HEK293T (cell line): ENCODE results near the gene CD40.

Source experiments
- CTCF ChIA-PET: fragments of 350-600 bp; formaldehyde crosslinking; extraction: SDS; loops from one replicate; lab custom pipeline; 2021; ENCODE audit warnings: antibody characterized with exemption, inconsistent platforms; lab: Yijun Ruan, JAX
- POLR2A ChIA-PET: fragments of 350-600 bp; formaldehyde crosslinking; extraction: SDS; loops from one replicate; lab custom pipeline; 2020; ENCODE audit warnings: antibody characterized with exemption, inconsistent platforms; lab: Yijun Ruan, JAX
- DNase-seq: peaks from one replicate; pipeline ENCODE4 v3.0.0; 2012; ENCODE audit warnings: mixed read lengths; ENCODE audit errors: extremely low spot score
- ARNT ChIP-seq: fragments of 450-650 bp; IDR thresholded peaks from 2 replicates; pipeline ENCODE4 v1.6.1; 2017; ENCODE audit warnings: mild to moderate bottlenecking
- BHLHE40 ChIP-seq: fragments of 450-650 bp; IDR thresholded peaks from 2 replicates; pipeline ENCODE4 v1.6.1; 2016; ENCODE audit warnings: mild to moderate bottlenecking, moderate library complexity, borderline replicate concordance
- CTBP1 ChIP-seq: fragments of 450-650 bp; IDR thresholded peaks from 2 replicates; pipeline ENCODE4 v1.6.1; 2016; ENCODE audit warnings: borderline replicate concordance
- ELF4 ChIP-seq: fragments of 450-650 bp; IDR thresholded peaks from 2 replicates; pipeline ENCODE4 v1.6.1; 2017; ENCODE audit warnings: antibody characterized with exemption
- FOXA1 ChIP-seq: fragments of 450-650 bp; IDR thresholded peaks from 2 replicates; pipeline ENCODE4 v1.6.1; 2016; ENCODE audit warnings: mild to moderate bottlenecking
- FOXK2 ChIP-seq: fragments of 450-650 bp; IDR thresholded peaks from 2 replicates; pipeline ENCODE4 v1.6.1; 2016; ENCODE audit warnings: mild to moderate bottlenecking
- FOXM1 ChIP-seq: fragments of 450-650 bp; IDR thresholded peaks from 2 replicates; pipeline ENCODE4 v1.6.1; 2017; ENCODE audit warnings: mild to moderate bottlenecking, borderline replicate concordance
- HDGF ChIP-seq: fragments of 450-650 bp; IDR thresholded peaks from 2 replicates; pipeline ENCODE4 v1.6.1; 2017; ENCODE audit warnings: antibody characterized with exemption, borderline replicate concordance
- L3MBTL2 ChIP-seq: fragments of 450-650 bp; conservative IDR thresholded peaks from 2 replicates; pipeline ENCODE4 v1.6.1; 2016; ENCODE audit warnings: mild to moderate bottlenecking
- LEF1 ChIP-seq: fragments of 450-650 bp; IDR thresholded peaks from 2 replicates; pipeline ENCODE4 v1.6.1; 2017; ENCODE audit warnings: mild to moderate bottlenecking, borderline replicate concordance
- NFRKB ChIP-seq: fragments of 450-650 bp; IDR thresholded peaks from 2 replicates; pipeline ENCODE4 v1.6.1; 2016; ENCODE audit warnings: mild to moderate bottlenecking, moderate library complexity
- PKNOX1 ChIP-seq: fragments of 450-650 bp; IDR thresholded peaks from 2 replicates; pipeline ENCODE4 v1.6.1; 2016
- SP1 ChIP-seq: fragments of 450-650 bp; IDR thresholded peaks from 2 replicates; pipeline ENCODE4 v1.6.1; 2017
- SUZ12 ChIP-seq: fragments of 450-650 bp; IDR thresholded peaks from 2 replicates; pipeline ENCODE4 v1.6.1; 2016; ENCODE audit warnings: mild to moderate bottlenecking
- TARDBP ChIP-seq: fragments of 450-650 bp; IDR thresholded peaks from 2 replicates; pipeline ENCODE4 v1.6.1; 2016
- ZNF384 ChIP-seq: fragments of 450-650 bp; IDR thresholded peaks from 2 replicates; pipeline ENCODE4 v1.6.1; 2016

Gene CD40

GRCh38 chr20:46119547-46119946, 1.4 kb downstream of the CD40 start:
- ChIA-PET CTCF (interaction anchor here (1.5 kb wide), 1 partner anchor 105 kb away, joined by 3 read pairs; no protein-coding TSS in a partner anchor), POLR2A (no interaction called here)

GRCh38 chr20:46120136-46120535, 2.0 kb downstream of the CD40 start:
- no peak for DNase-seq
- CTCF ChIA-PET = no interaction called here
- TF ChIP-seq FOXK2 (no peak), ZNF384 (no peak), PKNOX1 (no peak), L3MBTL2 (no peak), ELF4 (no peak)
- POLR2A ChIA-PET = no interaction called here

More at GRCh38 chr20:46119547-46119946, 1.4 kb downstream of the CD40 start:
- TF ChIP-seq SUZ12 = no peak
- TF ChIP-seq SP1 = no peak
- TF ChIP-seq ARNT = no peak
- no peak for TF ChIP-seq FOXM1
- no peak for TF ChIP-seq PKNOX1
- TF ChIP-seq BHLHE40 = no peak
- TF ChIP-seq ELF4 = no peak
- TF ChIP-seq ZNF384 = no peak
- TF ChIP-seq L3MBTL2 = no peak
- no peak for TF ChIP-seq FOXK2
- no peak for DNase-seq

GRCh38 chr20:46121184-46121930, 3.2 kb downstream of the CD40 start:
- CTCF ChIA-PET = no interaction called here
- DNase-seq = no peak

GRCh38 chr20:46122071-46122470, 4.0 kb downstream of the CD40 start:
- DNase-seq = no peak
- TF ChIP-seq ARNT (no peak), CTBP1 (no peak), SP1 (no peak), ZNF384 (no peak), SUZ12 (no peak), FOXM1 (no peak), PKNOX1 (no peak), TARDBP (no peak), NFRKB (no peak), LEF1 (no peak), L3MBTL2 (no peak), FOXK2 (no peak), ELF4 (no peak)
- ChIA-PET POLR2A (no interaction called here), CTCF (interaction anchor here (1.3 kb wide), 1 partner anchor 10 kb away, joined by 3 read pairs; no protein-coding TSS in a partner anchor)

More at GRCh38 chr20:46121184-46121930, 3.2 kb downstream of the CD40 start:
- POLR2A ChIA-PET = no interaction called here
- TF ChIP-seq TARDBP (no peak), SP1 (no peak), SUZ12 (no peak), FOXM1 (no peak), HDGF (no peak), NFRKB (no peak), LEF1 (no peak), ARNT (no peak), PKNOX1 (no peak), BHLHE40 (no peak), FOXK2 (no peak), ZNF384 (no peak), CTBP1 (no peak), L3MBTL2 (no peak), ELF4 (no peak), FOXA1 (no peak)

GRCh38 chr20:46122516-46123481, 4.7 kb downstream of the CD40 start:
- CTCF ChIA-PET = interaction anchor here (0.6 to 1.3 kb wide), 4 partner anchors 9 to 226 kb away, joined by 3 to 4 read pairs (median 3); no protein-coding TSS in a partner anchor
- POLR2A ChIA-PET = no interaction called here
- no peak for TF ChIP-seq FOXK2
- TF ChIP-seq PKNOX1 = no peak
- TF ChIP-seq ZNF384 = no peak
- TF ChIP-seq FOXM1 = no peak
- TF ChIP-seq ELF4 = no peak
- no peak for TF ChIP-seq HDGF
- TF ChIP-seq CTBP1 = no peak
- TF ChIP-seq TARDBP = no peak
- no peak for DNase-seq
